GM23338 (cell line): ENCODE data around the gene BEND4.

ENCODE experiments used
- CREB1 ChIP-seq: fragments of 250-450 bp; sonication (Bioruptor Pico); IDR thresholded peaks from 2 replicates; pipeline ENCODE4 v1.5.0; 2020; ENCODE audit warnings: low read depth, mild to moderate bottlenecking, moderate library complexity
- CTCF ChIP-seq, 2 experiments: fragments of 200-600 bp in 1 of 2; sonication (generic) in 1 of 2; conservative IDR thresholded peaks; 2 replicates each; pipeline versions ENCODE4 v1.5.1 to v1.6.1; 2016 to 2017; ENCODE audit warnings: antibody characterized with exemption in 2 of 2, low read depth in 2 of 2, mild to moderate bottlenecking in 2 of 2, moderate library complexity in 1 of 2
- ETS1 ChIP-seq: IDR thresholded peaks from 2 replicates; pipeline ENCODE4 v1.6.1; 2016; ENCODE audit warnings: antibody characterized with exemption
- EZH2 ChIP-seq: fragments of 200-600 bp; sonication (generic); IDR thresholded peaks from one replicate; pipeline ENCODE4 v1.8.0; 2017; ENCODE audit warnings: antibody characterized with exemption, mild to moderate bottlenecking, low read depth; ENCODE audit not compliant: unreplicated experiment
- EZH2phosphoT487 ChIP-seq: fragments of 200-600 bp; sonication (generic); IDR thresholded peaks from one replicate; pipeline ENCODE4 v1.8.1; 2018; ENCODE audit warnings: antibody characterized with exemption; ENCODE audit not compliant: unreplicated experiment
- JUNB ChIP-seq: IDR thresholded peaks from one replicate; pipeline ENCODE4 v1.6.1; 2016; ENCODE audit warnings: antibody characterized with exemption; ENCODE audit not compliant: unreplicated experiment
- NANOG ChIP-seq: IDR thresholded peaks from 2 replicates; pipeline ENCODE4 v1.6.1; 2016; ENCODE audit warnings: antibody characterized with exemption, borderline replicate concordance
- POLR2AphosphoS5 ChIP-seq: IDR thresholded peaks from 2 replicates; pipeline ENCODE4 v1.6.1; 2016; ENCODE audit warnings: antibody characterized with exemption, low read depth
- REST ChIP-seq: IDR thresholded peaks from one replicate; pipeline ENCODE4 v1.6.1; 2018; ENCODE audit warnings: antibody characterized with exemption; ENCODE audit not compliant: unreplicated experiment
- STAT1 ChIP-seq: IDR thresholded peaks from one replicate; pipeline ENCODE4 v1.6.1; 2016; ENCODE audit warnings: antibody characterized with exemption; ENCODE audit not compliant: unreplicated experiment
- ZNF331 ChIP-seq: fragments of 250-450 bp; sonication (Bioruptor Pico); IDR thresholded peaks from 2 replicates; pipeline ENCODE4 v1.5.0; 2020; ENCODE audit warnings: low read depth, mild to moderate bottlenecking, moderate library complexity
- ZNF462 ChIP-seq: fragments of 250-450 bp; sonication (Bioruptor Pico); IDR thresholded peaks from 2 replicates; pipeline ENCODE4 v1.5.0; 2020; ENCODE audit warnings: mild to moderate bottlenecking, moderate library complexity

GRCh38 chr4:42080306-42080705 lies 72.1 kb downstream of the BEND4 start:
- TF ChIP-seq ZNF331 (CRISPR knock-in tag) (no peak), CTCF (conservative IDR thresholded peaks at IDR 0.05; ENCODE audit: low read depth in 2 of 2) (no peak), POLR2AphosphoS5 (no peak), CREB1 (no peak), JUNB (no peak), EZH2phosphoT487 (no peak), REST (no peak), ETS1 (no peak), EZH2 (no peak), ZNF462 (no peak), STAT1 (no peak), NANOG (no peak)
